SK-N-SH treated with all-trans-retinoic acid at 6 μM for 48 hours (cell line): ENCODE data around the gene ATOH8.

Experiments
- PATZ1 ChIP-seq: fragments of 250-450 bp; sonication (Bioruptor Pico); IDR thresholded peaks from 2 replicates; pipeline ENCODE4 v1.8.0; 2020; ENCODE audit warnings: mild to moderate bottlenecking, moderate library complexity, borderline replicate concordance
- SNAI2 ChIP-seq: fragments of 250-450 bp; sonication (Bioruptor Pico); IDR thresholded peaks from 2 replicates; pipeline ENCODE4 v1.5.0; 2020; ENCODE audit warnings: mild to moderate bottlenecking, moderate library complexity
- ZNF565 ChIP-seq: fragments of 450-650 bp; formaldehyde crosslinking; conservative IDR thresholded peaks from 2 replicates; pipeline ENCODE4 v1.5.0; 2020; ENCODE audit warnings: low read depth, mild to moderate bottlenecking, moderate library complexity

GRCh38 chr2:85777441-85777861, 23.7 kb downstream of the ATOH8 start:
- TF ChIP-seq PATZ1 (CRISPR knock-in tag) (no peak), ZNF565 (CRISPR knock-in tag) (no peak), SNAI2 (CRISPR knock-in tag) (no peak)
